ENCODE measurements around the gene SPATA6. TPM values are rescaled to one million over a fixed set of nuclear protein-coding genes. Genes with fewer than 3 reads are reported as not detected.

The SPATA6 gene
- total and polyA plus RNA-seq, 2 of the 4 experiments (the other 2 are of a cell fraction) = 1.1 to 2.0 TPM

GRCh38 chr1:48500541-48501450 is 28.8 kb upstream of the SPATA6 start:
- ChIA-PET POLR2A (ENCODE audit: unreplicated experiment) (no interaction called here), CTCF (no interaction called here)
- no peak overlapping the region for H2AK5ac ChIP-seq (ENCODE audit: low read depth, low read length)
- H3K27ac ChIP-seq (ENCODE audit: insufficient read depth, low read length) = no peak overlapping the region
- H3K36me3 ChIP-seq (ENCODE audit: control insufficient read depth, insufficient read depth, low read length) = no peaks in the 10 kb centered on the region
- H3K56ac ChIP-seq (ENCODE audit: extremely low read depth, insufficient read depth, low read length) = no peak overlapping the region
- peaks cover 2% of the 10 kb centered on the region; the same call in 1 of the 2 replicates for H3K4me1 ChIP-seq (ENCODE audit: control insufficient read depth, insufficient read depth, low read length)
- H2BK5ac ChIP-seq (ENCODE audit: low read depth, low read length, poor library complexity, severe bottlenecking) = no peak overlapping the region
- H3K4me2 ChIP-seq (ENCODE audit: low read depth, low read length) = no peak overlapping the region
- 39% methylated on average over 2 of the region's 12 CpGs; no CpG with 5 or more reads in 1 of the 2 experiments for WGBS, 2 experiments (ENCODE audit: extremely low coverage in 2 of 2, insufficient read length in 1 of 2)
- H3K23ac ChIP-seq (ENCODE audit: low read depth, low read length) = no peak overlapping the region
- H3K9me1 ChIP-seq (ENCODE audit: insufficient read depth, low read length) = no peaks in the 10 kb centered on the region; the same call in 1 of the 2 replicates
- no peaks in the 10 kb centered on the region for H3K27me3 ChIP-seq (ENCODE audit: control insufficient read depth, insufficient read depth, low read length)
- in situ Hi-C loops (cut with MboI; ENCODE audit: low sequenced_read_pairs) = loop anchor here (10.0 kb wide), 1 partner anchor 396 kb away; no protein-coding TSS in a partner anchor
- no peak overlapping the region for H3K4ac ChIP-seq (ENCODE audit: low read depth, low read length)
- no peak overlapping the region for H3K18ac ChIP-seq (ENCODE audit: low read depth, low read length)
- H3K9me3 ChIP-seq (ENCODE audit: control insufficient read depth, insufficient read depth, low read length) = no peaks in the 10 kb centered on the region
- H4K5ac ChIP-seq (ENCODE audit: low read depth, low read length) = no peak overlapping the region
- no TSS peak for BruUV-seq (replicated peaks)
- no peaks in the 10 kb centered on the region for H4K20me1 ChIP-seq (ENCODE audit: insufficient read depth, low read length)
- H2AFZ ChIP-seq (replicated peaks; ENCODE audit: low read length, poor library complexity) = no peak overlapping the region
- H3K4me3 ChIP-seq (ENCODE audit: insufficient read depth, low read depth, low read length) = no peak overlapping the region
- DNase-seq = no peak
- no peak for ATAC-seq (ENCODE audit: low read depth)
- no peak overlapping the region for H4K91ac ChIP-seq (ENCODE audit: insufficient read depth, low read depth, low read length)
- H2BK20ac ChIP-seq (ENCODE audit: low read depth, low read length) = no peak overlapping the region
- dilution Hi-C loops (cut with HindIII; ENCODE audit: low sequenced_read_pairs, unreplicated experiment) = no loop called here
- no peak overlapping the region for H4K8ac ChIP-seq (ENCODE audit: low read depth in 2 of 2, low read length in 2 of 2)
- no peak overlapping the region for H3K14ac ChIP-seq (replicated peaks; ENCODE audit: low read depth, low read length)
- intact Hi-C loops (cut with micrococcal nuclease) = no loop called here
- H3K9ac ChIP-seq (ENCODE audit: low read depth, low read length) = no peak overlapping the region
- no peak overlapping the region for H2BK120ac ChIP-seq (ENCODE audit: low read depth, low read length)
- no peaks in the 10 kb centered on the region for H3K79me1 ChIP-seq (ENCODE audit: low read depth in 1 of 2, low read length in 2 of 2)
- H2BK15ac ChIP-seq (ENCODE audit: low read depth, low read length) = no peak overlapping the region
- no peak overlapping the region for H2AK9ac ChIP-seq (replicated peaks; ENCODE audit: low read depth, low read length, poor library complexity)
- no peak for TF ChIP-seq MXI1 (IDR thresholded peaks at IDR 0.05; ENCODE audit: borderline replicate concordance, low read depth, low read length)
- no peak for TF ChIP-seq POLR2A (IDR thresholded peaks at IDR 0.05; ENCODE audit: low read depth, low read length)
- TF ChIP-seq CHD1 (IDR thresholded peaks at IDR 0.05; ENCODE audit: low read depth, low read length) = no peak
- no peak for TF ChIP-seq CEBPB (IDR thresholded peaks at IDR 0.05; ENCODE audit: low read depth, low read length)
- no peak for TF ChIP-seq SMC3 (IDR thresholded peaks at IDR 0.05; ENCODE audit: low read depth, low read length)
- TF ChIP-seq USF2 (IDR thresholded peaks at IDR 0.05; ENCODE audit: low read depth, low read length) = no peak
- TF ChIP-seq CTCF (conservative IDR thresholded peaks at IDR 0.05; ENCODE audit: low read depth, low read length) = no peak
- TF ChIP-seq ELK1 (IDR thresholded peaks at IDR 0.05; ENCODE audit: borderline replicate concordance, low read depth, low read length) = no peak
- no peak for TF ChIP-seq RAD21 (IDR thresholded peaks at IDR 0.05; ENCODE audit: low read length)
- TF ChIP-seq RFX5 (IDR thresholded peaks at IDR 0.05; ENCODE audit: low read depth, low read length) = no peak
- TF ChIP-seq NFE2L2 (IDR thresholded peaks at IDR 0.05; ENCODE audit: low read depth, low read length) = no peak
- TF ChIP-seq MAFK (IDR thresholded peaks at IDR 0.05; ENCODE audit: low read depth, low read length) = no peak
- no peak for TF ChIP-seq MAZ (IDR thresholded peaks at IDR 0.05; ENCODE audit: borderline replicate concordance, low read depth, low read length)
- TF ChIP-seq RCOR1 (IDR thresholded peaks at IDR 0.05; ENCODE audit: insufficient replicate concordance, low read length) = no peak
- no peak for TF ChIP-seq BHLHE40 (IDR thresholded peaks at IDR 0.05; ENCODE audit: low read depth, low read length)
